OCI-LY3 (cell line): ENCODE results near the gene MACROD2.
A peak's percentile ranks its signal among the peaks of the same experiment; 100 is the strongest.

Source experiments
- EZH2phosphoT487 ChIP-seq: fragments of 200-600 bp; shearing (Covaris generic); IDR thresholded peaks from 2 replicates; pipeline ENCODE4 v1.6.1; 2018; ENCODE audit warnings: antibody characterized with exemption, mixed run types, low read depth
- TF ChIP-seq, protein P1 (sequence below): fragments of 200-600, 300-600 bp; sonication (generic); IDR thresholded peaks from 2 replicates; pipeline ENCODE4 v1.5.1; 2014; ENCODE audit warnings: antibody characterized with exemption, low read length, low read depth

DNA sequence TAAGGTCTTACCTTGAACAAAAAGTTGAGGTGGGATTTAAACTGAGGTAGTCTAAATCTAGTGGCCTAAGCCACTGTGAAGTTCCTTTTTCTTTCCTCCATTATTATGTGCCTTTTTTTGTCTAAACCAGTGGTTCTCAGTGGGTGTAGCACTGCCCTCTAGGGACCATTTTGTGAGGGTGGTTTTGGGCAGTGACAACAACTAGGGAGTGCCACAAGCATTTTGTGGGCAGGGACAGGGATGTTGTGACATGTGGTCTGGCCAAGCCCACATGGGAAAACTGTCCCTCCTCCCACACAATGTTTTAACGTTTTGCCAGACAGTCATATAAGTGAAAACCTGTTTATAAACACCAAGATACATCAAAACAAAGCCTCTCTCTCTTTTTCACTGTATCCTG is 1241.5 kb downstream of the MACROD2 start:
- TF ChIP-seq, protein P1, sequence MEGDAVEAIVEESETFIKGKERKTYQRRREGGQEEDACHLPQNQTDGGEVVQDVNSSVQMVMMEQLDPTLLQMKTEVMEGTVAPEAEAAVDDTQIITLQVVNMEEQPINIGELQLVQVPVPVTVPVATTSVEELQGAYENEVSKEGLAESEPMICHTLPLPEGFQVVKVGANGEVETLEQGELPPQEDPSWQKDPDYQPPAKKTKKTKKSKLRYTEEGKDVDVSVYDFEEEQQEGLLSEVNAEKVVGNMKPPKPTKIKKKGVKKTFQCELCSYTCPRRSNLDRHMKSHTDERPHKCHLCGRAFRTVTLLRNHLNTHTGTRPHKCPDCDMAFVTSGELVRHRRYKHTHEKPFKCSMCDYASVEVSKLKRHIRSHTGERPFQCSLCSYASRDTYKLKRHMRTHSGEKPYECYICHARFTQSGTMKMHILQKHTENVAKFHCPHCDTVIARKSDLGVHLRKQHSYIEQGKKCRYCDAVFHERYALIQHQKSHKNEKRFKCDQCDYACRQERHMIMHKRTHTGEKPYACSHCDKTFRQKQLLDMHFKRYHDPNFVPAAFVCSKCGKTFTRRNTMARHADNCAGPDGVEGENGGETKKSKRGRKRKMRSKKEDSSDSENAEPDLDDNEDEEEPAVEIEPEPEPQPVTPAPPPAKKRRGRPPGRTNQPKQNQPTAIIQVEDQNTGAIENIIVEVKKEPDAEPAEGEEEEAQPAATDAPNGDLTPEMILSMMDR: peak; percentile 97
- TF ChIP-seq EZH2phosphoT487: no peak
